ENCODE results near the gene ACP7.
"Not testable (repeated sequence)": the region's sequence is repeated elsewhere in the genome, so short reads cannot be mapped to it uniquely, and the experiment has no call there.

- TF ChIP-seq, protein P1, sequence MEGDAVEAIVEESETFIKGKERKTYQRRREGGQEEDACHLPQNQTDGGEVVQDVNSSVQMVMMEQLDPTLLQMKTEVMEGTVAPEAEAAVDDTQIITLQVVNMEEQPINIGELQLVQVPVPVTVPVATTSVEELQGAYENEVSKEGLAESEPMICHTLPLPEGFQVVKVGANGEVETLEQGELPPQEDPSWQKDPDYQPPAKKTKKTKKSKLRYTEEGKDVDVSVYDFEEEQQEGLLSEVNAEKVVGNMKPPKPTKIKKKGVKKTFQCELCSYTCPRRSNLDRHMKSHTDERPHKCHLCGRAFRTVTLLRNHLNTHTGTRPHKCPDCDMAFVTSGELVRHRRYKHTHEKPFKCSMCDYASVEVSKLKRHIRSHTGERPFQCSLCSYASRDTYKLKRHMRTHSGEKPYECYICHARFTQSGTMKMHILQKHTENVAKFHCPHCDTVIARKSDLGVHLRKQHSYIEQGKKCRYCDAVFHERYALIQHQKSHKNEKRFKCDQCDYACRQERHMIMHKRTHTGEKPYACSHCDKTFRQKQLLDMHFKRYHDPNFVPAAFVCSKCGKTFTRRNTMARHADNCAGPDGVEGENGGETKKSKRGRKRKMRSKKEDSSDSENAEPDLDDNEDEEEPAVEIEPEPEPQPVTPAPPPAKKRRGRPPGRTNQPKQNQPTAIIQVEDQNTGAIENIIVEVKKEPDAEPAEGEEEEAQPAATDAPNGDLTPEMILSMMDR (IDR thresholded peaks at IDR 0.05) = not testable (repeated sequence)
- not testable (repeated sequence) for TF ChIP-seq POLR2AphosphoS5, POLR2A (IDR thresholded peaks at IDR 0.05)
These were observed 5.8 kb downstream of the ACP7 start for GRCh38 chr19:39090016-39090415.

Data from prostate gland (tissue), 2 donors.